H1 (cell line): Measurements from ENCODE around the gene MEGF11. TPM values are rescaled to one million over a fixed set of nuclear protein-coding genes. Genes with fewer than 3 reads are reported as not detected.

Source experiments
- CTCF ChIA-PET: fragments of 300-600 bp; sonication (Branson Sonifier 250); formaldehyde crosslinking; loops from one replicate; lab custom pipeline; 2021; ENCODE audit not compliant: partially characterized antibody; lab: Charles Lee
- POLR2A ChIA-PET: fragments of 300-600 bp; sonication (Branson Sonifier 250); formaldehyde crosslinking; loops from one replicate; lab custom pipeline; 2021; ENCODE audit warnings: inconsistent platforms; ENCODE audit not compliant: partially characterized antibody; lab: Charles Lee
- DNase-seq, 2 experiments: peaks; one replicate each; pipeline versions ENCODE4 v3.0.0 to v3.0.0-alpha.2; 2010 to 2022; ENCODE audit warnings: low spot score in 2 of 2, low read depth in 1 of 2, mixed read lengths in 1 of 2
- FAIRE-seq: peaks from 2 replicates; lab custom pipeline; 2011; peaks lifted over from hg19 to GRCh38; lab: Jason Lieb, UNC
- H2AFZ ChIP-seq: 2 replicates; pipeline ENCODE4 v1.8.1; 2012; ENCODE audit warnings: low read length, inconsistent platforms
- H2AK5ac ChIP-seq: 2 replicates; pipeline ENCODE4 v1.6.1; 2013; ENCODE audit warnings: low read depth, low read length
- H2BK120ac ChIP-seq: replicated peaks from 2 replicates; pipeline ENCODE3; 2013; ENCODE audit warnings: low read depth, low read length, inconsistent platforms
- H2BK12ac ChIP-seq: 2 replicates; pipeline ENCODE4 v1.6.1; 2013; ENCODE audit warnings: low read depth, low read length
- H2BK15ac ChIP-seq: 2 replicates; pipeline ENCODE4 v1.6.1; 2013; ENCODE audit warnings: low read length
- H2BK20ac ChIP-seq: 2 replicates; pipeline ENCODE4 v1.6.1; 2013; ENCODE audit warnings: low read length
- H2BK5ac ChIP-seq: 2 replicates; pipeline ENCODE4 v1.6.1; 2013; ENCODE audit warnings: low read depth, low read length
- H3K14ac ChIP-seq: 2 replicates; pipeline ENCODE4 v1.6.1; 2013; ENCODE audit warnings: inconsistent platforms; ENCODE audit not compliant: insufficient read length
- H3K18ac ChIP-seq: 2 replicates; pipeline ENCODE4 v1.6.1; 2013; ENCODE audit warnings: low read length; ENCODE audit errors: extremely low read depth
- H3K23ac ChIP-seq: 2 replicates; pipeline ENCODE4 v1.6.1; 2013; ENCODE audit warnings: inconsistent platforms; ENCODE audit not compliant: insufficient read length
- H3K23me2 ChIP-seq: 2 replicates; pipeline ENCODE4 v1.6.1; 2013; ENCODE audit warnings: low read depth, low read length
- H3K27ac ChIP-seq: 2 replicates; pipeline ENCODE4 v1.6.1; 2011; ENCODE audit warnings: low read depth, low read length, inconsistent platforms
- H3K27me3 ChIP-seq, 4 experiments: replicated peaks in 1 of 4; 1 replicate in 1 of 4; 2 replicates in 3 of 4; pipeline versions ENCODE4 v1.6.1 to v1.8.1; 2011 to 2013; ENCODE audit warnings: low read length in 3 of 4, mild to moderate bottlenecking in 3 of 4, inconsistent platforms in 2 of 4, mixed read lengths in 2 of 4, moderate library complexity in 1 of 4; ENCODE audit not compliant: control insufficient read depth in 3 of 4, insufficient read depth in 3 of 4; ENCODE audit errors: extremely low read depth in 1 of 4
- H3K36me3 ChIP-seq, 4 experiments: 2 replicates each; pipeline versions ENCODE4 v1.6.1 to v1.8.1; 2011 to 2013; ENCODE audit warnings: mild to moderate bottlenecking in 4 of 4, low read length in 3 of 4, moderate library complexity in 2 of 4, control low read depth in 1 of 4, inconsistent platforms in 1 of 4; ENCODE audit not compliant: insufficient read depth in 4 of 4, control insufficient read depth in 2 of 4
- H3K4ac ChIP-seq: replicated peaks from 2 replicates; pipeline ENCODE3; 2013; ENCODE audit warnings: low read length, low read depth, mixed read lengths, inconsistent platforms; ENCODE audit not compliant: insufficient read length
- H3K4me1 ChIP-seq, 4 experiments: replicated peaks in 1 of 4; 1 replicate in 1 of 4; 2 replicates in 3 of 4; pipeline versions ENCODE4 v1.6.1 to v1.8.1; 2011 to 2013; ENCODE audit warnings: low read length in 3 of 4, inconsistent platforms in 2 of 4, mixed read lengths in 1 of 4; ENCODE audit not compliant: insufficient read depth in 4 of 4, control insufficient read depth in 3 of 4
- H3K4me2 ChIP-seq, 2 experiments: 2 replicates each; pipeline versions ENCODE4 v1.6.1 to v1.8.1; 2011 to 2013; ENCODE audit warnings: low read depth in 2 of 2, low read length in 2 of 2, control low read depth in 1 of 2, inconsistent platforms in 1 of 2, mild to moderate bottlenecking in 1 of 2; ENCODE audit not compliant: insufficient read depth in 1 of 2
- H3K4me3 ChIP-seq, 4 experiments: fragments of 200-600, 300-600 bp in 1 of 4; sonication (generic), shearing (Covaris generic), sonication (Bioruptor Twin) in 1 of 4; 2 replicates each; pipeline versions ENCODE4 v1.5.1 to v1.8.1; 2011 to 2016; ENCODE audit warnings: low read length in 4 of 4, low read depth in 3 of 4, control low read depth in 2 of 4, inconsistent platforms in 2 of 4, mild to moderate bottlenecking in 2 of 4, mixed read lengths in 1 of 4, moderate library complexity in 1 of 4; ENCODE audit not compliant: insufficient read depth in 2 of 4; ENCODE audit errors: extremely low read depth in 1 of 4
- H3K56ac ChIP-seq: replicated peaks from 2 replicates; pipeline ENCODE3; 2013; ENCODE audit warnings: low read depth, mild to moderate bottlenecking, mixed read lengths, low read length, inconsistent platforms; ENCODE audit not compliant: insufficient read length
- H3K79me1 ChIP-seq: 2 replicates; pipeline ENCODE4 v1.6.1; 2013; ENCODE audit warnings: low read depth, low read length, control low read depth
- H3K79me2 ChIP-seq, 2 experiments: 2 replicates each; pipeline versions ENCODE4 v1.6.1 to v1.8.1; 2012 to 2013; ENCODE audit warnings: low read length in 2 of 2, mild to moderate bottlenecking in 2 of 2, inconsistent platforms in 1 of 2; ENCODE audit not compliant: insufficient read depth in 2 of 2, control insufficient read depth in 1 of 2
- H3K9ac ChIP-seq, 4 experiments: replicated peaks in 1 of 4; 1 replicate in 1 of 4; 2 replicates in 3 of 4; pipeline versions ENCODE4 v1.6.1 to v1.8.1; 2011 to 2013; ENCODE audit warnings: low read depth in 3 of 4, low read length in 3 of 4, control low read depth in 2 of 4, mild to moderate bottlenecking in 2 of 4, moderate library complexity in 2 of 4, inconsistent platforms in 1 of 4; ENCODE audit errors: extremely low read depth in 1 of 4
- H3K9me3 ChIP-seq, 2 experiments: 2 replicates each; pipeline versions ENCODE4 v1.6.1 to v1.8.1; 2012 to 2013; ENCODE audit warnings: mild to moderate bottlenecking in 2 of 2, moderate library complexity in 2 of 2, control low read depth in 1 of 2, inconsistent platforms in 1 of 2, low read depth in 1 of 2, low read length in 1 of 2, mixed read lengths in 1 of 2; ENCODE audit not compliant: insufficient read depth in 2 of 2
- H4K20me1 ChIP-seq, 2 experiments: replicated peaks in 1 of 2; 2 replicates each; pipeline versions ENCODE3 to v1.8.1; 2011 to 2013; ENCODE audit warnings: inconsistent platforms in 2 of 2, low read length in 2 of 2, mild to moderate bottlenecking in 1 of 2; ENCODE audit not compliant: insufficient read depth in 2 of 2, control insufficient read depth in 1 of 2
- H4K5ac ChIP-seq: 2 replicates; pipeline ENCODE4 v1.6.1; 2013; ENCODE audit warnings: low read length, low read depth, mixed read lengths, inconsistent platforms; ENCODE audit not compliant: insufficient read length
- H4K8ac ChIP-seq: 2 replicates; pipeline ENCODE4 v1.8.0; 2013; ENCODE audit warnings: mild to moderate bottlenecking, moderate library complexity, low read length, inconsistent platforms; ENCODE audit not compliant: insufficient read depth; ENCODE audit errors: extremely low read depth
- H4K91ac ChIP-seq: replicated peaks from 2 replicates; pipeline ENCODE3; 2013; ENCODE audit warnings: low read length, mixed read lengths, inconsistent platforms; ENCODE audit not compliant: insufficient read length
- ATF3 ChIP-seq: IDR thresholded peaks from 2 replicates; pipeline ENCODE4 v1.6.1; 2011; ENCODE audit warnings: low read depth, mild to moderate bottlenecking, low read length; ENCODE audit not compliant: insufficient read depth
- BACH1 ChIP-seq: IDR thresholded peaks from 2 replicates; pipeline ENCODE4 v1.6.1; 2012; ENCODE audit warnings: low read length, improper control_type of control experiment
- BRCA1 ChIP-seq: IDR thresholded peaks from 2 replicates; pipeline ENCODE4 v1.6.1; 2012; ENCODE audit warnings: low read depth, low read length, improper control_type of control experiment
- CHD2 ChIP-seq: IDR thresholded peaks from 2 replicates; pipeline ENCODE4 v1.6.1; 2012; ENCODE audit warnings: low read length, improper control_type of control experiment
- CTCF ChIP-seq, 3 experiments: IDR thresholded peaks; 1 replicate in 2 of 3; 2 replicates in 1 of 3; pipeline versions ENCODE4 v1.5.1 to v1.6.1; 2011; ENCODE audit warnings: low read length in 3 of 3, mild to moderate bottlenecking in 3 of 3, inconsistent platforms in 2 of 3, low read depth in 1 of 3, moderate library complexity in 1 of 3; ENCODE audit not compliant: insufficient read depth in 1 of 3; ENCODE audit errors: control extremely low read depth in 1 of 3
- FOSL1 ChIP-seq: IDR thresholded peaks from 2 replicates; pipeline ENCODE4 v1.6.1; 2011; ENCODE audit warnings: mild to moderate bottlenecking, low read depth, low read length, moderate library complexity; ENCODE audit not compliant: insufficient read depth
- KDM1A ChIP-seq: fragments of 200-600, 300-600 bp; sonication (generic); IDR thresholded peaks from 2 replicates; pipeline ENCODE4 v1.7.1; 2016; ENCODE audit warnings: mild to moderate bottlenecking, low read length, borderline replicate concordance
- POLR2AphosphoS5 ChIP-seq: IDR thresholded peaks from 2 replicates; pipeline ENCODE4 v1.6.1; 2011; ENCODE audit warnings: low read depth, low read length
- POU5F1 ChIP-seq: IDR thresholded peaks from 2 replicates; pipeline ENCODE4 v1.6.1; 2011; ENCODE audit warnings: low read depth, mild to moderate bottlenecking, low read length, moderate library complexity
- WGBS, 2 experiments: shearing (Covaris generic) in 1 of 2; methylation state at CpG; one replicate each; pipeline versions ENCODE4 v1.1.6 to v1.1.7; 2013 to 2015; ENCODE audit warnings: low lambda C conversion rate in 2 of 2, mixed read lengths in 2 of 2, inconsistent platforms in 1 of 2, low coverage in 1 of 2, missing lambda C conversion rate in 1 of 2; ENCODE audit not compliant: insufficient replicate concordance in 2 of 2, insufficient coverage in 1 of 2, insufficient read length in 1 of 2; ENCODE audit errors: extremely low coverage in 1 of 2, missing lambda C conversion rate in 1 of 2; 5-methylcytosine and 5-hydroxymethylcytosine counted together
- polyA plus RNA-seq, 7 experiments: library from polyadenylated mRNA; depleted of rRNA in 3 of 7; stranded (reverse) in 5 of 7; unstranded in 2 of 7; fragments of >200 nt in 5 of 7; fragments of 200-250 nt in 2 of 7; gene quantifications; 1 replicate in 5 of 7; 2 replicates in 1 of 7; 4 replicates in 1 of 7; pipeline versions ENCODE4 v1.2.1 to v1.2.3, GENCODE V29; 2011 to 2013; ENCODE audit warnings: missing spikeins in 2 of 7, mixed read lengths in 2 of 7
- total RNA-seq: library from RNA; stranded (reverse); fragmentation: NEBNext Ultra II Directional; extraction: Animal tissue kit (Norgen Biotek cat#: 25700); gene quantifications from 2 replicates; pipeline ENCODE4 v1.2.1, GENCODE V29; 2021

Gene MEGF11
- total and polyA plus RNA-seq, 2 of the 8 experiments (the other 6 are each of a cell fraction or from before 2014, with no cell fraction given): 4.4 to 4.8 TPM

GRCh38 chr15:65907661-65908060, 345.9 kb downstream of the MEGF11 start:
- TF ChIP-seq BRCA1 (no peak), POLR2AphosphoS5 (no peak), FOSL1 (no peak), KDM1A (no peak), CTCF (IDR thresholded peaks at IDR 0.05; ENCODE audit: control extremely low read depth in 1 of 3, insufficient read depth in 1 of 3, low read depth in 1 of 3, low read length in 3 of 3) (no peak), CHD2 (no peak), BACH1 (no peak), POU5F1 (no peak), ATF3 (no peak)
- Histone ChIP-seq H3K56ac (no peak overlapping the region), H3K27ac (no peak overlapping the region), H3K79me1 (peaks cover 2% of the 10 kb centered on the region; the same call in 1 of the 2 replicates), H3K79me2 (no peaks in the 10 kb centered on the region), H3K9ac (no peak overlapping the region), H3K4me3 (no peak overlapping the region), H4K20me1 (peaks cover 4 to 5% of the 10 kb centered on the region in 2 experiments), H2AK5ac (no peak overlapping the region), H4K5ac (no peak overlapping the region), H2BK12ac (no peak overlapping the region), H4K8ac (no peak overlapping the region), H3K4me1 (peaks cover 0 to 5% (median 3%) of the 10 kb centered on the region in 4 experiments; a peak in 4 of 7 replicates), H3K9me3 (no peaks in the 10 kb centered on the region), H2BK120ac (no peak overlapping the region), H3K36me3 (peaks cover 0 to 23% (median 8%) of the 10 kb centered on the region in 4 experiments; a peak in 7 of 8 replicates), H3K23me2 (no peaks in the 10 kb centered on the region), H3K27me3 (no peaks in the 10 kb centered on the region), H2AFZ (no peak overlapping the region), H2BK20ac (no peak overlapping the region), H3K4me2 (no peak overlapping the region), H4K91ac (no peak overlapping the region), H2BK5ac (no peak overlapping the region), H3K18ac (no peak overlapping the region), H3K23ac (no peak overlapping the region), H3K14ac (no peak overlapping the region), H3K4ac (no peak overlapping the region), H2BK15ac (no peak overlapping the region)
- 87% methylated on average over 3 of the region's 3 CpGs; no CpG with 5 or more reads in 1 of the 2 experiments for WGBS, 2 experiments
- CTCF ChIA-PET: interaction anchor here (1.4 kb wide), 2 partner anchors 10 to 74 kb away, joined by 3 to 4 read pairs; no protein-coding TSS in a partner anchor
- DNase-seq (peak in 1 of 2 experiments; percentile 22), FAIRE-seq (no peak)
- POLR2A ChIA-PET: no interaction called here
